ENCODE data around the gene CRIM1.

DNA sequence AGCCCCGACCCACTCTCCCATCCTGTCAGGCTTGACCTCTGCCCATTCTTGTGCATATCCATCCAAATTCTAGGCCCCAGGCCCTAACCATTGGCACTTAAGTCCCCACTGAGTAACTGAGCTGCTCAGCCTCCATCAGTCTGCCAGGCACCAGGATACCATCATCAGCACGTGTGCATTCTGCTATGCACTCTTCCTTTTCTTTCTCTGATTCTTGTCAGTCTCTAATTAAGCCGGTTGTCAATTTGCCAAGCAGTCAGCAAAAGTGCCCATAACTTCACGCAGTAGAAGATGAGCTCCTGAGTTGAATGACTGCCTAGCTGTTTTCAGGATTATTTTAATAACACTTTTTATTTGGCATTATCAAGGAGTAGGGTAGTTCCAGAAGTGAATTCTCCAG is 135.2 kb downstream of the CRIM1 start:
- no peak for TF ChIP-seq EZH2 (IDR thresholded peaks at IDR 0.05; ENCODE audit: borderline replicate concordance, low read depth, low read length, severe bottlenecking)
- TF ChIP-seq, protein P1, sequence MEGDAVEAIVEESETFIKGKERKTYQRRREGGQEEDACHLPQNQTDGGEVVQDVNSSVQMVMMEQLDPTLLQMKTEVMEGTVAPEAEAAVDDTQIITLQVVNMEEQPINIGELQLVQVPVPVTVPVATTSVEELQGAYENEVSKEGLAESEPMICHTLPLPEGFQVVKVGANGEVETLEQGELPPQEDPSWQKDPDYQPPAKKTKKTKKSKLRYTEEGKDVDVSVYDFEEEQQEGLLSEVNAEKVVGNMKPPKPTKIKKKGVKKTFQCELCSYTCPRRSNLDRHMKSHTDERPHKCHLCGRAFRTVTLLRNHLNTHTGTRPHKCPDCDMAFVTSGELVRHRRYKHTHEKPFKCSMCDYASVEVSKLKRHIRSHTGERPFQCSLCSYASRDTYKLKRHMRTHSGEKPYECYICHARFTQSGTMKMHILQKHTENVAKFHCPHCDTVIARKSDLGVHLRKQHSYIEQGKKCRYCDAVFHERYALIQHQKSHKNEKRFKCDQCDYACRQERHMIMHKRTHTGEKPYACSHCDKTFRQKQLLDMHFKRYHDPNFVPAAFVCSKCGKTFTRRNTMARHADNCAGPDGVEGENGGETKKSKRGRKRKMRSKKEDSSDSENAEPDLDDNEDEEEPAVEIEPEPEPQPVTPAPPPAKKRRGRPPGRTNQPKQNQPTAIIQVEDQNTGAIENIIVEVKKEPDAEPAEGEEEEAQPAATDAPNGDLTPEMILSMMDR (IDR thresholded peaks at IDR 0.05; ENCODE audit: borderline replicate concordance, extremely low read depth, low read length, poor library complexity, severe bottlenecking): no peak

Data from DND-41 (cell line).